ENCODE results near the gene EYA3.

DNA sequence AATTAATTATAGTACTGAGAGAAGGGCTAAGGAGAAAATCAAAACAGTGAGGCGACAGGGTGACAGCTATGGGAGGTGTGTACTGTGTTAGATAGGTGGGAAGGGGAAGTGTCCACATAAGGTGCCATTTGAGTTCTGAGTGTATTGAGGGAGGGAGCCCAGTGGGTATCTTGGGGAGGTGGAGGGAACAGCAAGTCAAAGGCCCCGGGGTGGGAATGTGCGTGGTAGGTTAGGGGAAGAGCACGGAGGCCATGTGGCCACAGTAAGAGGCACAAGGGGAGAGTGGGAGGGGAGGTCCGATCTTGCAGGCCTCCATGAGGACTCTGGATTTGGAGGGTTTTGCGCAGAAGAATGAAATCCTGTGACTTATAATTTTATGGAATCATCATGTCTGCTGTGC is 131.6 kb downstream of the EYA3 start:
- TF ChIP-seq, protein P1, sequence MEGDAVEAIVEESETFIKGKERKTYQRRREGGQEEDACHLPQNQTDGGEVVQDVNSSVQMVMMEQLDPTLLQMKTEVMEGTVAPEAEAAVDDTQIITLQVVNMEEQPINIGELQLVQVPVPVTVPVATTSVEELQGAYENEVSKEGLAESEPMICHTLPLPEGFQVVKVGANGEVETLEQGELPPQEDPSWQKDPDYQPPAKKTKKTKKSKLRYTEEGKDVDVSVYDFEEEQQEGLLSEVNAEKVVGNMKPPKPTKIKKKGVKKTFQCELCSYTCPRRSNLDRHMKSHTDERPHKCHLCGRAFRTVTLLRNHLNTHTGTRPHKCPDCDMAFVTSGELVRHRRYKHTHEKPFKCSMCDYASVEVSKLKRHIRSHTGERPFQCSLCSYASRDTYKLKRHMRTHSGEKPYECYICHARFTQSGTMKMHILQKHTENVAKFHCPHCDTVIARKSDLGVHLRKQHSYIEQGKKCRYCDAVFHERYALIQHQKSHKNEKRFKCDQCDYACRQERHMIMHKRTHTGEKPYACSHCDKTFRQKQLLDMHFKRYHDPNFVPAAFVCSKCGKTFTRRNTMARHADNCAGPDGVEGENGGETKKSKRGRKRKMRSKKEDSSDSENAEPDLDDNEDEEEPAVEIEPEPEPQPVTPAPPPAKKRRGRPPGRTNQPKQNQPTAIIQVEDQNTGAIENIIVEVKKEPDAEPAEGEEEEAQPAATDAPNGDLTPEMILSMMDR (conservative IDR thresholded peaks at IDR 0.05; ENCODE audit: low read depth, low read length): no peak
- no peak for TF ChIP-seq EZH2phosphoT487 (IDR thresholded peaks at IDR 0.05; ENCODE audit: borderline replicate concordance, low read length)
- no peak for TF ChIP-seq EZH2 (IDR thresholded peaks at IDR 0.05; ENCODE audit: low read length, unreplicated experiment)

Data from PC-3 (cell line).